GM21576 (cell line): Measurements from ENCODE around the gene HTR3B.

Experiments used
- ATAC-seq: cut with Tn5 transposase; IDR thresholded peaks from one replicate; pipeline ENCODE4 v1.9.1; 2021; ENCODE audit warnings: mild to moderate bottlenecking, moderate library complexity; ENCODE audit not compliant: unreplicated experiment

HTR3B gene

DNA sequence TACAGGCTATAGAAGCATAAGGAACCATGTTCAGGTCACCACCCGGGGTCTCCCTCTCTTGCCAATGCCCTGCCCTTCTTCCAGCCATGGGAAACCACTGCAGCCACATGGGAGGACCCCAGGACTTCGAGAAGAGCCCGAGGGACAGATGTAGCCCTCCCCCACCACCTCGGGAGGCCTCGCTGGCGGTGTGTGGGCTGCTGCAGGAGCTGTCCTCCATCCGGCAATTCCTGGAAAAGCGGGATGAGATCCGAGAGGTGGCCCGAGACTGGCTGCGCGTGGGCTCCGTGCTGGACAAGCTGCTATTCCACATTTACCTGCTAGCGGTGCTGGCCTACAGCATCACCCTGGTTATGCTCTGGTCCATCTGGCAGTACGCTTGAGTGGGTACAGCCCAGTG lies 84.8 kb downstream of the HTR3B start:
- no peak for ATAC-seq

DNA sequence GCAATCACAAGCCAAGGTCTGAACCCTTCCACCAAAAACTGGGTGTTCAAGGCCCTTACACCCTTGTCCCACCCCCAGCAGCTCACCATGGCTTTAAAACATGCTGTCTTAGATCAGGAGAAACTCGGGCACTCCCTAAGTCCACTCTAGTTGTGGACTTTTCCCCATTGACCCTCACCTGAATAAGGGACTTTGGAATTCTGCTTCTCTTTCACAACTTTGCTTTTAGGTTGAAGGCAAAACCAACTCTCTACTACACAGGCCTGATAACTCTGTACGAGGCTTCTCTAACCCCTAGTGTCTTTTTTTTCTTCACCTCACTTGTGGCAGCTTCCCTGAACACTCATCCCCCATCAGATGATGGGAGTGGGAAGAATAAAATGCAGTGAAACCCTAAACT lies 85.3 kb downstream of the HTR3B start:
- no peak for ATAC-seq

DNA sequence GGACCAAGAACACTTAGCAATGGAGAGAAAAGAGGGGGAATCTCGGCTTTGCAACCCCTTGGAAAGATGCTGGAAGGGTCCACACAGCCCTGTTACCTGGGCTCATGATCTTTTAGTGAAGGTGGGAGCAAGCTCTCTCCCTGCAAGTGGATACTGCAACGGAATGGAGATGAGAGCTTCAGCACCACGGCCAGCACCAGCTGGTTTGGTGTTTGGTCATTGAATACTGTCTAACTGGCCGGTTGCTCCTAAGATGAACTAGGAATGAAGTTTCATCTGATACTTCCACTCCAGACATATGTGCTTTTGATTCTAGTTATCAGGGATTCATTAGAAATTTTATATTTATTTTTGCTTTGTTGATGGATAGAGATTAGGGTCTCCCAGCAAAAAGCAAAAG lies 86.6 kb downstream of the HTR3B start:
- ATAC-seq: no peak

DNA sequence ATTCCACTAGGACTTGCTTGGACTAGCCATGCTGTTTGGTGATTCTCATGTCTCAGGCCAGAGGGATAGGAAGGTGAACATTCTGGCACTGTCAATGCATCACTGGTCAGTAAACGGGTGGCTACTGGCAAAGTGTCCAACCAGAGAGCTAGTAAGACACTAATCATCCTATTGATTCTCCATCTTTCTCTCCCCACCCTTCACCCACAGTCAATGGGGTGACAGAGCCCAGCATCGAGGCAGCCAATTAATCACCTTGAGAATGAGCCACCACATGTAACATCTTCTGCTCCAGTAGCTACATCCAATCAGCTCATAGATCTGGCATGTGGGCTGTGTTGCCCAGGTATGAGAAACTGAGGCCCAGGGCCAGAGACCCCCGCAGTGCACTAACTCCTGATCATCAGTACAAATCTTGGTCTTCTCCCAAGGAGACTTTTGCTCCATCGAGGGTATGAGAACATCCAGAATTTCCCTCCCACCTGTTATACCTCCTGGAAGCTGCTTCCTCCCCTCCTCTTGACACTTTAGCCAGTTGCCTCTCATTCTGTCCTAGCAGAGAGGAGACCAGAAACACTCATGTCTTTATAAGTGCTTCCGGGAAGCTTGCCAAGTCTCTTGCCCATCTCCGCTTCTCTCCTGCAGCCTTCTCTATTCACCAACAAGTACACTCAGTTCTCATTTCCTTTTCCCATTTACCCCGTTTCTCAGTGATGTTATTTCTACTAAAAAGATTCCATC lies 87.3 kb downstream of the HTR3B start:
- no peak for ATAC-seq

DNA sequence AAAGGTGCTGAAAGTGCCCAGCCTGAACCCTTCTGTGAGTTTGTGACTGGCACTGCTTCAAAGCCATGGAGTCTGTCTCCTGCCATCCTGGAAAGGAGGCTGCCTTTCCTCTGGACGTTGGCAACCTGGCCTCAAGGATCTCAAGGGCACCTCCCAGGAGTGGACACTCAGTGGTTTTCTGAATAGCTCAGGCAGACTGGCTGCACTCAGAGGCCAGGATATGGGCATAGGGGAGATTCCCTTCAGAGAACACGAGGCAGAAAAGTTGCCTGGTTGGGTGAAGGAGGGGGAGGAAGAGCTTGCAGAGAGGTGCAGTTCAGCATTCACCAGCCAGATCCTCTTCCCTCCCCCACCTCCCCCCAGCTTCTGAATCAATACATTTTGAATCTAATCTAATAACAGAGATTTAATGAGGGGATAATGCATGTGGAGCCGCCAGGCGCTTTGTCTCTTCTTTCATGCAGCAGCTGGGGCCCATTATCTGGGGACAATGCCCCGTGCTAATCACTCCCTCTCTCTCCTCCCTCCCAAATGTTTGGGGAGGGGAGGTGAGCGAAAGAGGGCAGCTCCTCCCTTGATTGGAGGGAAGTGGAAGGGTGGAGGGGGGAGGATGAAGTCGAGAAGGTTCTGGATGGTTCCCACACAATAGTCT lies 88.0 kb downstream of the HTR3B start:
- ATAC-seq: no peak

DNA sequence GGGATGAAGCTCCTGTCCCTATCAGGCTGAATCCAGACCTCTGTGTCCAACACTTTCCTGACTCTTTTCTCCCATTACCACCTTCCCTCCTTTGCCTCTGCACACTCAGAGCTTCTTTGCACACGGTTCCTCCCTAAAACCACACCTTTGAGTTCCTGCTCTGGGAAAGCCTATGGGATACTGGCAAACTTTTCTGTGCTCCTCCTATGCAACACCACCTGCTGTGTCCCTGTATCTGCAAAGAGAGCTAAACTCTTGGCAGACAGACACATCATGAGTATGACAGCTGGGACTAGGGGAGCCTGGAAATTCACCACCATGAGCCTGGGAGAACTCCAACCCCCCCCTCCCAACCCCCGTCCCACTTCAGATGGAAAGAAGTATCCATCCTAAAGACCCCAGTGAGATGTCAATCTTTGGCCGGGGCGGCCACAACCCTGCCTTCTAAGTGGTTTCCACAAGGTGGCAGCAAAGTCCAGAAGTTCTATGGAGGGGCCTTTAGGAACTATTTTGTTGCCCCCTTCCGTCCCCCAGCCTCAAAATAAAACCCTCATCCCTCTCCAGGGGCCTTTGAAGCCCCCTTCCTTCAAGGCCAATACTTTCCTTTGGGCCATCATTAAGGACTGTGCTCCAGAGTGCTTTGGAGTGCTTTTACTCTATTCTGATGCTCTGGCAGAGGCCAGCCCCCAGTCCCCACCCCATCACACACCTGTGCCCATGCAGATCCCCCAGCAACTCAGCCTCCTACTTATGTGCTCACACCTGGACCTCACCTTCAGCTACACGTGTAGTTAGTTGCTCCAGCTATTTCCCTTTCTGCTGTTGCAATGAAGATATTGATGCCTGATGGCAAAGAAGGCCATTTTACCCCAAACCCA lies 89.7 kb downstream of the HTR3B start:
- no peak for ATAC-seq
